Measurements from ENCODE around the gene KLHL6.
"Not testable (repeated sequence)": the region's sequence is repeated elsewhere in the genome, so short reads cannot be mapped to it uniquely, and the experiment has no call there.

The KLHL6 gene

GRCh38 chr3:183532620-183533411, 22.7 kb downstream of the KLHL6 start:
- DNase-seq (ENCODE audit: low read depth in 2 of 2): no peak

- DNase-seq (ENCODE audit: low read depth in 2 of 2): no peak
These were observed 25.8 kb downstream of the KLHL6 start for GRCh38 chr3:183529717-183530116.

GRCh38 chr3:183529185-183529584, 26.3 kb downstream of the KLHL6 start:
- no peak for DNase-seq (ENCODE audit: low read depth in 2 of 2)

DNA sequence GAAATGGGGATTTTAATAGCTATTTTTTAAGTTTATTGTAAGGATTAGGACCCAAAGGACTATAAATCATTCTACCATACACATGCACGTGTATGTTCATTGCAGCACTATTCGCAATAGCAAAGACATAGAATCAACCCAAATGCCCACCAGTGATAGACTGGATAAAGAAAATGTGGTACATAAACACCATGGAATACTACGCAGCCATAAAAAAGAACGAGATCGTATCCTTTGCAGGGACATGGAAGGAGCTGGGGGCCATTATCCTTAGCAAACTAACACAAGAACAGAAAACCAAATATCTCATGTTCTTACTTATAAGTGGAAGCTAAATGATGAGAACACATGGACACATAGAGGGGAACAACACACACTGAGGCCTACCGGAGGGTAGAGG, 26.7 kb downstream of the KLHL6 start:
- not testable (repeated sequence) for DNase-seq (ENCODE audit: low read depth in 2 of 2)

GRCh38 chr3:183527428-183528379, 27.8 kb downstream of the KLHL6 start:
- DNase-seq (ENCODE audit: low read depth in 2 of 2): no peak

- DNase-seq (ENCODE audit: low read depth in 2 of 2): no peak
These were observed 28.6 kb downstream of the KLHL6 start for GRCh38 chr3:183526838-183527427.

DNA sequence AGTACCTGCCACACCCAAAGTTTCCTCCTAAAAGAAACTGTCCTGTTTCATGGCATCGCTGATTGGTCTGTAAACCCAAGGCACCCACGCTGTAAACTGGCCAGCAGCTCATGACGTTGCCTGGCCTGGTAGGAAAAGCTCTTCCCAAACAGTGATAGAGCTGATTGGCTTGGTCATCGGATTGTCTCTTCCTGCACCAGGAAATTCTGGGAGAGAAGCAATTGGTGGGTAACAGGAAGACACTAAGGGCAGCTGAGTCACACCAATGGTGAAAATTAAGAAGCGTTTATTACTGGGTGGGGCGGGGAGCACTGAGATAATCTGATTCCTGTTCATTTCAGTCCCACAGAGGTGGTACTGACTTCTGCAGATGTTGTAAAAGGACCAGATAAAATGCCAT, 31.0 kb downstream of the KLHL6 start:
- no peak for DNase-seq (ENCODE audit: low read depth in 2 of 2)

DNA sequence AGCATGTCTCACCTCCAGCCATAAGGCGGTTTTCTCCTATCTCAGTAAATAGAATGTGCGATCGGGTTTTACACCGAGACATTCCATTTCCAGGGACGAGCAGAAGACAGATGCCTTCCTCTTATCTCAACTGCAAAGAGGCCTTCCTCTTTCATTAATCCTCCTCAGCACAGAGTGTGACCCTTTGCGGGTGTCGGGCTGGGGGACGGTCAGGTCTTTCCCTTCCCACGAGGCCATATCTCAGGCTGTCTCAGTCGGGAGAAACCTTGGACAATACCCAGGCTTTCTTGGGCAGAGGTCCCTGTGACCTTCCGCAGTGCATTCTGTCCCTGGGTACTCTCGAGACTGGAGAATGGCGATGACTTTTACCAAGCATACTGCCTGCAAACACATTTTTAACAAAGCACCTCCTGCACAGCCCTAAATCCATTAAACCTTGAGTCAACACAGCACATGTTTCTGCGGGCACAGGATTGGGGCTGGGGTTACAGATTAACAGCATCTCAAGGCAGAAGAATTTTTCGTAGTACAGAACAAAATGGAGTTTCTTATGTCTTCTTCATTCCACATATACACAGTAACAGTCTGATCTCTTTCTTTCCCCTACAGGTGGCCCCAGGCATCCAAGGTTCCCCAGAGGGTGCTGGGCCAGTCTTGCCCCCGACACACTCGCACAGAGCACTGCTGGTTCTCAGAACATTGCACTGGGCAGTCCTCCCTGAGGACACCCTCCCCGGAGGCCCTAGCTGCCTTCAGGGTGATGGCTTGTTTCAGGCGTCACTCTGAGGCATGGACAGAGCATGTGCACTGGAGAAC, 34.6 kb downstream of the KLHL6 start:
- not testable (repeated sequence) for DNase-seq (ENCODE audit: low read depth in 2 of 2)

- DNase-seq (ENCODE audit: low read depth in 2 of 2): not testable (repeated sequence)
These were observed 35.2 kb downstream of the KLHL6 start for GRCh38 chr3:183520295-183520694.

DNA sequence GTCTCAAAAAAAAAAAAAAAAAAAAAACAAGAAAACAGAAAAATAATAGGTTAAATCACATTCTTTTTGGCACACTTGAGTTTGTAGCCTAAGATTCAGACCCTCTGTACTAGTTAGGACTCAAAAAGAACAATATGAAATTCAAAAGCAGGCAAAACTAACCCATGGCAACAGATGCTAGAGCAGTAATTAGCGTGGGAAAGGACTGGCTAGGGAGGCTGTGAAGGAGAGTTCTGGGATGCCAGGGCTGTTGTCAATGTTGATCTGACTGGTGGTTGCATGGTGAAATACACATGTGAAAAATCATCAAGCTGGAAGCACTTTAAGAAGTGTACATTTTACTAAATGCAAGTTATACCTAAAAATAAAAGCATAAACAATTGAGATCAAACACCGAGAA, 35.6 kb downstream of the KLHL6 start:
- DNase-seq (ENCODE audit: low read depth in 2 of 2): no peak

GRCh38 chr3:183518491-183519251, 36.8 kb downstream of the KLHL6 start:
- DNase-seq (ENCODE audit: low read depth in 2 of 2): no peak

DNA sequence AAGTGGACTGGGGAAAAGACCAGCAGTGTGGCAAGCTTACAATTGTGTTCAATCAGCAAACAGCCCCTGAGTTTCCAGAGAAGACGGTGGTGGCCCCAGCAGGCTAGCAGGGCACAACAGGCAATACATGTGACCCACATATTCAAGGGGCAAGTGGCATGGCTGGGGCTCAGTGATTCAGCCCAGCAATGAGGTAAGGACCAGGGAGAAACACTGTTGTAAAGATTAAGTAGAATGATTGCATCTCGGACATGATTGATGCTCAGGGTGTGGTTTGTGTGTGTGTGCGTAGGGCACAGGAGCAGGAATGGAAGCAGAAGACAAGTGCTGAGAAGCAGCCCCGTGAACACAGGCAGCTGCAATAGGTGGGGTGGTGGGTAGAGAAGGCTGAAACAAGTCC, 37.9 kb downstream of the KLHL6 start:
- no peak for DNase-seq (ENCODE audit: low read depth in 2 of 2)

DNA sequence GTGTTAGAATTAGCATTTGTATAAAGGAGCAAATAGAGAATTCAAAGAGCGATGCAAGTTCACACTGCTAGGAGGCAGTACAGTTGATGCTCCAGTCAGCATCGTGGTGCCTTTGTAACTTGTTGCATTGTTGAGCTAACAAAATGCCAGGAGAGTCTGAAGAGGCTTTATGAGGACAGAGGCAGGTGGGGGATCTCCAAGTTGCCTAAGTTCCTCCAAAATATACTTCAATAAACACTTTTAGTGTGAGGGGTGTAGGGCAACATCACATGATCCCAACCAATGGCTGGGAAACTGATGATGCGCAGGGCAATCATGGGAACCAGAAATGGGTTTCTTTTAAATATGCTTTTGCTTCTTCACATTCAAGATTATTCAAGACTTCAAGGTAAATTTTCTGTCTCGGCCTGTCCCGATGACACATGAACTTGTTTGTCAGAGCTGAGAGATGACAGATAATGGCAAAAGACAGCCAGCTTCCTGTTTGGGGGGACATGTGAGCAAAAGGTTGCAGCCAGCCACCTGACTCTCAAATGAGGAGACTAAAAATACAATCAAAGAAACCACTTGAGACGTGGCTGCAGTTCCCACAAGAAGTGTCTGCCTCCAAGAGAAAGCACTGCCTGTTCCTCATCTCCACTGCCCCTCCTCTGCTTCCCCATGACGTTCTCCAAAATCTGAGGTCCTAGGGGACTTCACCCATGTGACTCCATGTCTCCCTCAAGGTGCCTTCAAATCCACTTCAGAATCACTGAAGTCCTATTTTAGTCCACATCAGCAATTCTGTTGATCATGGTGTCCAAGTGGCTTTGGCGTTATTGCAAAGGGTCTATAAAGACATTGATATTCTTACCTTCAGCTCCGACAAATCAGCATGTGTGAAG, 39.3 kb downstream of the KLHL6 start:
- DNase-seq (ENCODE audit: low read depth in 2 of 2): peak; percentile 10 to 40

DNA sequence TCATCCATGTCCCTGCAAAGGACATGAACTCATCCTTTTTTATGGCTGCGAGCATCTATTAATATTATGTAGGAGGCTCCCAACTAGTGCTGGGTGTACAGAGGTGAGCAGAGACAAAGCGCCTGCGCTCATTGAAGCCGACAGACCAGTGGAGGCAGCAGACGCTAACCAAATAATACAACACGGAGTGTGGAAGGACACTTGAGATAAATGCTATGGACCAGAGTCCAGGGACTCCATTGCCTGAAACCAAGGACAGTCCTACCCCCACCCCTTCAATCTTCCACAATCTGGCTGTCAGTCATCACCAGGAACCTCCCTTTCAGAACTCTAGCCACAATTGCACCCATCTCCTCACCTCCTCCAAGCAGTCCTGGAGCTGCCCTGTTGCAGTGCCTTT, 41.5 kb downstream of the KLHL6 start:
- no peak for DNase-seq (ENCODE audit: low read depth in 2 of 2)

GRCh38 chr3:183513046-183513706, 42.3 kb downstream of the KLHL6 start:
- no peak for DNase-seq (ENCODE audit: low read depth in 2 of 2)

DNA sequence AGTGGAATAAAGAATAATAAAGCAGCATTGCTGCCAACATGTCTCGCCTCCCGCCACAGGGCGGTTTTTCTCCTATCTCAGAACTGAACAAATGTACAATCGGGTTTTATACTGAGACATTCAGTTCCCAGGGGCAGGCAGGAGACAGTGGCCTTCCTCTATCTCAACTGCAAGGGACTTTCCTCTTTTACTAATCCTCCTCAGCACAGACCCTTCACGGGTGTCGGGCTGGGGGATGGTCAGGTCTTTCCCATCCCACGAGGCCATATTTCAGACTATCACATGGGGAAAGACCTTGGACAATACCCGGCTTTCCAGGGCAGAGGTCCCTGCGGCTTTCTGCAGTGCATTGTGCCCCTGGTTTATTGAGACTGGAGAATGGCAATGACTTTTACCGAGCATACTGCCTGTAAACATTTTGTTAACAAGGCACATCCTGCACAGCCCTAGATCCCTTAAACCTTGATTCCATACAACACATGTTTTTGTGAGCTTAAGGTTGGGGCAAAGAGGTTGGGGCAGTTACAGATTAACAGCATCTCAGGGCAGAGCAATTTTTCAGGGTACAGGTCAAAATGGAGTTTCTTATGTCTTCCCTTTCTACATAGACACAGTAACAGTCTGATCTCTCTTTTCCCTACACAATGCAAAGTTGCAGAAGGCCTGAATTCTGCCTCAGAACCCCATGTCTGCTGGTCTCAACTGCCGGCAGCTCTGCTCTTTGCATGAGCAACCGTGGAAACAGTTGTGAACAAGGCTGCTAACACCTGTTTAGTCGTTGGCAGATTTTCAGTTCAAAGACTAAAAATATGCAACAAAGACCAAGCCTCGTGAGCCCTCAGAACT, 44.0 kb downstream of the KLHL6 start:
- not testable (repeated sequence) for DNase-seq (ENCODE audit: low read depth in 2 of 2)

GRCh38 chr3:183508821-183509220, 46.7 kb downstream of the KLHL6 start:
- DNase-seq (ENCODE audit: low read depth in 2 of 2): no peak

DNA sequence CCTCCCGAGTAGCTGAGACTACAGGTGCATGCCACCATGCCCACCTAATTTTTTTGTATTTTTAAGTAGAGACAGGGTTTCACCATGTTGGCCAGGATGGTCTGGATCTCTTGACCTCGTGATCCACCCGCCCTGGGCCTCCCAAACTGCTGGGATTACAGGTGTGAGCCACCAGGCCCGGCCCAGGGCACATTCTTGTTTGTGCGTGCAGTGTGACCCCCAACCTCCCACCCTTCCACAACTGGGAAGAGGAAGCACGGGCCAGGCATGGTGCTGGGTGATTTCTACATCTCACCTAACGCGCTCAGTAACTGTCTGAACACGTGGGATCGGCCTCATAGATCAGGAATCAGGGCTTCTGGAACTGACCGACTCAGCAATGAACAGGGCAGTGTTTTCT, 48.0 kb downstream of the KLHL6 start:
- no peak for DNase-seq (ENCODE audit: low read depth in 2 of 2)

Data from stimulated activated CD4-positive, alpha-beta T cell treated with anti-CD3 and anti-CD28 coated beads, Interleukin-1b, Interleukin-23, amount 100 ng/mL, for 1 hour (primary cell).